AG20443 (cell line): ENCODE measurements around the gene IL16.

Experiments used
- DNase-seq: peaks from one replicate; pipeline ENCODE4 v3.0.0; 2012; ENCODE audit warnings: low spot score, mixed read lengths

IL16 gene

DNA sequence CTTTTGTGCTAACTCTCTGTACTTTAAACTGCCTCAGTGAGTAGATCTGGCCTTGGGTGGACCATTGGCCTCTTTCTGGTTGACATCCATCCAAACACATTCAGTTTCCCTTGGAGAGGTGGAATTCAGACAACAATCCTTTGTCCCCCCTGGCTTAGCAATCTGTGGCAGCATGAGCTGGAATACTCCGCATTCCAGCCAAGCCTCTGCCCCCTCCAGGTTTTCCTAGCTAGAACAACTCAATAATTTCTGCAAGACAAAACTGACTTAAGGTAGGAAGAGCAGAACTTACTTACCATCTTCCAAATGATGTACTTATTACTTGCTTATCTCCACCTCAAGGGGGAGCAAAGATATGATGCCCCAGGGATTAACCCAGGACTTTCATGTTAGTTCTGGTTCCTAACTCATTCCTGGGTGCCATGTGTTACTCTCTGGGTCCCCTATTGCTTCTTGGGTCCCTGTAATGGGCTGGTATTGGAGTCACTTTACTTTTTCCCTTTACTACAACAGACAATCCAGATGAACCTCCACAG lies 21.8 kb upstream of the IL16 start:
- no peak for DNase-seq

GRCh38 chr15:81175496-81175895 lies 21.2 kb upstream of the IL16 start:
- DNase-seq, result no peak

DNA sequence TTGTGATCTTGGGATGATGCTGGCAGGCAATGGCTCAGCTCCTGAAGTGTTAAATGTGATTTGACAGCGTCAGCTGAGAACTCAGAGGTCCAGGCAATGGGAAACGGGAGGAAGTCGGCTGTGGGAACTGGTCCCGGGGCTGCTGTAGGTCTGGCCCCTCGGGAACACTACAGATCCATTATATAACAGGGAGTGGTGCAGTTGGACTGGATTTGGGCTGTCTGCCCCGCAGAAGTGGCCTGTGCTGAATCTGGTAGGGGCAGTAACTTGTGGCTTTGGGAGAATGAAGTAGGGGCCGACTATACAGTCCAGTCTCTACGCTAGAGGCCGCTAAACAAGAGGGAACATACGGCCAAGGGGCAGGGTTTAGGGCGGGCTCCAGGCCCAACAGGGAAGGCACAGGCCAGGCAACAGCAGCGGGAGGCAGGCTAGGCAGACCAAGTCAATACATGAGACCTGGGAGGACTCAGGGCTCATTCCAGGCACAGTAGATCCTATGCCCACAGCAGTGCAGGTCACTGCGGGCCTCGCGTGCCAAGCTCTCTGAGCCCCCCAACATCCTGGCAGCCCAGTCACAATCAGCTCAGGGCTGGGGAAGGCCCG lies 20.3 kb upstream of the IL16 start:
- no peak for DNase-seq

GRCh38 chr15:81178365-81178764 lies 18.3 kb upstream of the IL16 start:
- no peak for DNase-seq

DNA sequence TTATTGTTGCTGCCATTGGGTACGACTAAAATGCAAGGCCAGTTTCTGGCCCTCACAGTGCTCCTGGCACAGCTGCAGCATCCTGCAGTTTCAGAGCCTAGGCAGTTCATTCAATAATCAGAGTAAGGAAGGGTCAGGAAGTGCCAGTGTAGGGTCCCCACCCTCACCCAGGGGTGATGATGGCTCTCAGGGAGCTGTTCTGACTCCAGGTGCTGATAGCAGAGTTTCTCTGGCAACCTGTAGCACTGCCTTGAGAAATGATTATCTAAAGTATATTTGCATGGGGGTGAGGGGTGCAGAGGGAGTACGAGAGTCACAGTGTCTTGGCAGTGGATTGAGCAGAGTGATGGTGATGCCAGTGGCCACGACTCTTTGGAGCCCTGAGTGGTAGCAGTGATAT lies 15.5 kb upstream of the IL16 start:
- DNase-seq, result no peak

DNA sequence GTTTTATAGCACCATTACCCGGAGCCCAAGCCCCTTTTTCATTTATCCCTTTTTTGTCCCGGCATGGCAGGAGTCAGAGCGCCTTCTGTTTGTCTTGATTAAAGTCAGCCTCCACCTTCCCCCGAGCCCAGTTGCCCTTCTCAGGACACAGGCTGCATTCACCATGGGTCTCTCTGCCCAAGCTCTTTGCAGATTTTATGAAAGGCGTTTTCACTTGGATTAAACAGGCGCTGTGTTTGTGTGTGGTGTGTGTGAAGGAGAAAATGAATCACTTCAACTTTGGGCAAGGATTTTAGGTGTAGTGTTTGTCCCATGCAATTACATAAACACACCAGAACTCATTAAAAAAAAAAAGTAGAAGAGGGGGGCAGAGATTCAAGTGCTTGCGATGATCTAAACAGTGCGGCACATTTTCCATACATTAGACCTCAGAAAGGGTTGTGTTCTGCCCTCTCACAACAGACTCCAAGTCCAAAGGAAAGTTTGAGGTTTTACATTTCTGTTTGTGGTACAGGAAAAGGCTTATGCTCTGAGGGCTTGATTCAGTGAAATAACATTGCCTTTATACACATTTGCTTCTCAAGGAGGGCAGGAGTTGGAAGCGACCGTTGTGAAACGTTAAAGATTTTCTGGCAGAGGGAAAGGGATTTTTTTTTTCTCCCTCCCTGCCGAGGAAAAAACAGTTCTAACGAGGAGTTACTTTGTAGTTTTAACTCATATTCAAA lies 14.5 kb upstream of the IL16 start:
- no peak for DNase-seq

- DNase-seq, result peak; percentile 51
Measured at GRCh38 chr15:81182756-81183438, 13.8 kb upstream of the IL16 start.

DNA sequence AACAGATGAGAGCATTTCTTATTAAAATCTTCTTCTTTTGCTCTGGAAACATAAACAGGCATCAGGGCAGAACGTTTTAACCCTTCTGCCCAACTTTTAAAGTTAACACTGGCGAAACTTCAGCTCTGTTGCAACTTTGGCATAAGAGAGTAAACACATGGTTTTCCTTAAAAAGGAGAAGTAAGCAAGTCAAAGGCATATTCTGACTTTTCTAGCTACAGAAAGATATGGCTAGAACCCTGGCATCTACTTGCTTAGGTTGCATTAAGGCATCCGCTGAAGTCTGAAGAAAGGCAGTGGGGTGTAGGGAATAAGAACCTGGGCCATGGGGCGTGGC lies 13.3 kb upstream of the IL16 start:
- DNase-seq, result no peak

DNA sequence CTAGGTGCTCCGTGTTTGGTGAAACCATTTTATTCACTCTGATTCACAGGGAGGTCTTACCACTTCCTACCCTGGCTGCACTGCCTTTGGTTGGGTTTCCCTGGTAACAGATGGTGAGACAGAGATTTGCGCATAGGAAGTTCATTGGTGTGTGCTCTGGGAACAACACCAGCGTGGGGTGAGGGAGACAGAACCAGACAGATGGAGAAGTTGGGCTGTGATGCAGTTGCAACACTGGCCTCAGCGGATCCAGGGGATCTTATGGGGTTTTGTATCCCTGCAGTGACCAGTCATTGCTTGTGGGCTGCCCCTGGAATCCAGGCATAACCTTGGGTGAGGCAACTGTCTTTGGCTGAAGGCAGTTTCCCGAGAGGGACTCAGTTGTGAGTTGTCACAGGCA lies 12.5 kb upstream of the IL16 start:
- DNase-seq, result peak; percentile 86

DNA sequence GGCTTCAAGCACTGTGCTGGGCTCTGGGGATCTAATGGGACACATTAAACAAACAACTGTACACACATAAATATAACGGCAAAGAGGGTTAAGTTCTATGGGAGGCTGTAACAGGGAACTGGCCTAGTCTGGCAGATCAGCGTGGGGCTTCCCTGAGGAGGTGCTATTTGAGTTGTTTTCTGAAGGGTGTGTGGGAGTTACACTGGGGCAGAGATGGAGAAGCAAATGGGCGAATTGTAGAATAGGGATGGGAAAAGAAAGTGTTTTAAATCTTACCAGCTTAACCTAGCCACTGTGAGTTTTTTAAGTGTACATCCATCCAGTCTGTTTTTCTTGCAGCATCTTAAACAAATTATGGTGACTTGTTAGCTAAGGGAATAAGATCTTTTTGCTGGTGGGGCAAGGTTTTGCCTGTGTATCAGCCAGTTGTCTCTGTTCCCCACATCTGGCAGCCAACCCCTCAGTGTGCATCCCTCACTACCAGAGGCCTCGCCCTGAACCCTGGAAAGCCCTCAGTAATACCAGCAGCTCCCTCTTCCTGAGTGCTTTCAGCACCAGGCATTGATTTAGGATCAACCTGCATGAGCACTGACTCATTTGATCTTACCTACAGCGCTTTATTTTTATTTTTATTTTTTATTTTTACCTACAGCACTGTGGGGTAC lies 10.9 kb upstream of the IL16 start:
- no peak for DNase-seq

DNA sequence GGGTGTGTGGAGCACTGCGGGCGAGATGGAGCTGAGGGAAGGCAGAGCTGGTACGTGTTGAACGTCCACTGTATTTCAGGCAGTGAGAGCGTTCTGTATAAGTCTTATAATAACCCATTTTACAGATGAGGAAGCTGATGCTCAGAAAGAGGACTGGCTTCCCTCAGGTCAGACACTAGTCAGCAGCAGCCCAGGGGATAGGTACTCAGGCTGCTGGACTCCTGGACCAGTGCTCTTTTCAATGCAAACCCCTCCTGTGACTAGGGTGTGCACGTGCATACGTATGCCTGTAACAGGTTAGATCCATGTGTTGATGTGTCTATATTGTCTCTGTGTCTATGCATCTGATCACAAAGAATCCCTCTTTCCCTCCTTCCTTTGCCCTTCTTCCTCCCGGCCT lies 8.3 kb upstream of the IL16 start:
- no peak for DNase-seq

DNA sequence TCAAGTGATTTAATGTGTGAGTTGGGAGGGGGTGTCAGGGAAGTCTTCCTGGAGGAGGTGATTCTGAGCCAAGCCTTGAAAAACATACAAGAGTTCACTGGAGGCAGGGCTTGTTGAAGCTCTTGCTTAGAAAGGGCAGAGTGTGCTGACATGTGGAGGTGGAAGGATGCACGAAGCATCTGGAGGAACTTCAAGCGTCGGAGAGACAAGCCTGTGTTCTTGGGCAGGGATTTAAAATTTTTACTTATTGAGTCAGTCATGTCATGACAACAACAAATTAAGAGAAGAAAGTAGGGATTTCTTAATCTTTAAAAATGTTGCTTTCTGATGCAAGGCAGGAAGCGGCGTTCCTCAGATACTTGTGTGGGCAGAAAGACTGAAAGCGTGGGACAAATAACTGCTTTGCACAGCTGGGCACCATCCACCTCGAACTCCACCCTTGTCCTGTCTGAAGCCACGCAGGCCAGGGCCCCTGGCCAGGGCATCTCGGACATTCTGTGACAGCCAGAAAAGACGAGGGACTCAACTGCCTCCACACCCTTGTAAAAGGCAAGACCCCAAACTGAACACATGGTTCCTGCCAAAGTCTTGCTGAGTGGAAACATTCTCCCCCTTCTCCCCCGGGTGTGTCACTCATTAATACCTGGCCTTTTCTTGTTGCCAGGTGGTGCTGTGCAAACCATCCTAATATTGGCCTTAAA lies 6.9 kb upstream of the IL16 start:
- peak; percentile 92 for DNase-seq

DNA sequence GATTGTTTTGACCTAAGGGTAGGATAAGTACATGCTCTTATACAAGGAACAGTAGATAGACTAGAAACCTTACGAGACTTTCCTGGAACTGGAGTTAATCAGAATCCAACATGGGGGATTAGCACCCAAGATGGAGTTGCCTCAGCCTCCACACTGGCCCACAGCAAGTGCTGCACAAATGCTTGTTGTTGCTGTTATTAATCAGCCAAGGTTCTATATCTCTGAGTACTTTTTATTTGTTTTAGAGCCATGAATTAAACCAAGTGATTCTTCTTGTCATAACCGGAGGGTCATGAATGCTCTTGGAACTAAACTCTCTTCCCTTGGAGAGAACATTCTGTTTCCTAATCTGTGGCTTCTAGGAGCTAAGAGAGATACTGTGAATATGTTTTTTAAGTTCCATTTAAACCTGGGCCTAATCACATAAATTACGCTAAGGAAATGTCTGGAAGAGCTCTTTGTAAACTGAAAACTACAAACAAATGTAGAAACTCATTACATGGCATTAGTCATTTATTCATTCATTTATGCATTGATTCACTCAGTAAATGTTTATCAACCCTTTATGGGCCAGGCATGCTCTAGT lies 5.7 kb upstream of the IL16 start:
- DNase-seq, result no peak

GRCh38 chr15:81191701-81192100 lies 5.0 kb upstream of the IL16 start:
- no peak for DNase-seq

DNA sequence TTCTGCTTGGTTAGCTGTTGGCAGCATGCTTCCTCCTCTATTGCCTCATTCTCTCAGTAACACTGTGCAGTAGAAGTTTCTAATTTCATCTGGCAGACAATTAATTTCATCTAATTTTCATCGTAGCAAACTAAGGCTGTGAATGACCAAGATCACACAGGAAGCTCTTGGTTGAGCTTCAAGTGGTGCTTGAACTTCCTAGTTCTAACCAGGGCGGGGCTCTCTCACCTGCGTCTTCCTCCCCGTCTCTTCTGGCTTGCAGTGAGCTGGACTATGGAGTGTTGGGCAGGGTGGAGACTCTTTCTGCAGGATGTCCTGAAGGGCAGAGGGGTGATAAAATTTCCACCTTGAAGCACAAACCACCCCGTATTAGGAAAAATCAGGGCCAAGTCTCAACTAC lies 2.0 kb upstream of the IL16 start:
- DNase-seq, result no peak

- DNase-seq, result no peak
Measured at GRCh38 chr15:81195339-81195864, 1.3 kb upstream of the IL16 start.

- no peak for DNase-seq
Measured at GRCh38 chr15:81197255-81197630, 564 bp downstream of the IL16 start.

DNA sequence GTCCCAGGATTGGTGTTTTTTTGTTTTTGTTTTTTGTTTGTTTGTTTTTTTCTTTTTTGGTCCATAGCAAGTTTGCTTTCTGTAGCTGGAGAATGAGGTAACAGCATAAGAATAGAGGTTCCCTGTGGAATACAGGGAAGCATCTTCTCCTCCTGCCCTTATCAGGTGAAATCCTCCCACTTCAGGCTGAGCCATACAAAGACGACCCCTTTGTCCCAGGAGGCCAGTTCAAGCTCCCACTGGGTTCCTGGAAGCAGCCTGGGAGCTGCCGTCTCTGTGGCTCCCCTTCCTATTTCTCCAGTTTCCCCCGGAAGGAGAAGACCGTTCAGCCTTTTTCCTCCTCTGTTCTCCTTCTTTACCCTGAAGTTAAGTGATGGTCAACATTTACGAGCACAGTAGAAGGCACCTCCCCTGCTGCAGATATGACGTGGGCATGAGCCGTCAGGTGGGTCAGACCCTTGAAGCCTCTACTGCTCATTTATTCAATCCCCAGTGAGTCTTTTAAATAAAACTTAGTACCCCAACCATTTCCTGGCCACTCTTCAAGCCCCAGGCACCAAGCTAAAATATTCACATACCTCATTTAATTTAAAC lies 1.1 kb downstream of the IL16 start:
- DNase-seq, result no peak

- DNase-seq, result no peak
Measured at GRCh38 chr15:81199031-81199779, 2.5 kb downstream of the IL16 start.

- DNase-seq, result no peak
Measured at GRCh38 chr15:81206018-81206417, 9.3 kb downstream of the IL16 start.
